Activated B cell treated with CpG ODN at 0.5 μM for 24 hours (primary cell): ENCODE measurements around the gene CNMD. TPM values are rescaled to one million over a fixed set of nuclear protein-coding genes. Genes with fewer than 3 reads are reported as not detected.
A peak's percentile ranks its signal among the peaks of the same experiment; 100 is the strongest.

ENCODE experiments used
- ATAC-seq: fragments of 200-7000 bp; cut with Tn5 transposase; one replicate; pipeline ENCODE4 v1.10.0; 2021; ENCODE audit warnings: low read depth, mild to moderate bottlenecking, moderate library complexity
- CTCF ChIA-PET: fragments of 350-600 bp; sonication (Branson Sonifier 250); formaldehyde crosslinking; loops from one replicate; lab custom pipeline; 2021; ENCODE audit warnings: antibody characterized with exemption; lab: Charles Lee
- POLR2A ChIA-PET: fragments of 350-600 bp; sonication (Branson Sonifier 250); formaldehyde crosslinking; loops from one replicate; lab custom pipeline; 2021; ENCODE audit warnings: antibody characterized with exemption; lab: Charles Lee
- DNase-seq: peaks from one replicate; pipeline ENCODE4 v3.0.0; 2022
- H3K27ac Mint-ChIP-seq: one replicate; pipeline ENCODE4 v1.8.0; 2020; ENCODE audit warnings: mixed read lengths
- H3K27me3 Mint-ChIP-seq: one replicate; pipeline ENCODE4 v1.8.0; 2021; ENCODE audit warnings: mixed read lengths
- H3K36me3 Mint-ChIP-seq: one replicate; pipeline ENCODE4 v1.8.0; 2021; ENCODE audit warnings: low read depth, mixed read lengths
- H3K4me1 Mint-ChIP-seq: one replicate; pipeline ENCODE4 v1.8.0; 2021; ENCODE audit warnings: mixed read lengths
- H3K4me3 Mint-ChIP-seq: one replicate; pipeline ENCODE4 v1.8.0; 2020; ENCODE audit warnings: mild to moderate bottlenecking, mixed read lengths
- H3K9me3 Mint-ChIP-seq: one replicate; pipeline ENCODE4 v1.8.0; 2020; ENCODE audit warnings: mixed read lengths
- CTCF ChIP-seq: fragments of 200-600 bp; IDR thresholded peaks from one replicate; pipeline ENCODE4 v1.8.0; 2022; ENCODE audit warnings: antibody characterized with exemption, mild to moderate bottlenecking
- intact Hi-C: fragments of 100-400 bp; cut with micrococcal nuclease; formaldehyde crosslinking; loops from one replicate; pipeline ENCODE4 v1.15.1; 2024
- total RNA-seq: library from RNA; stranded (reverse); gene quantifications from 2 replicates; pipeline ENCODE4 v1.2.3, GENCODE V29; 2022

CNMD gene
- total RNA-seq = not detected in 2 replicates

DNA sequence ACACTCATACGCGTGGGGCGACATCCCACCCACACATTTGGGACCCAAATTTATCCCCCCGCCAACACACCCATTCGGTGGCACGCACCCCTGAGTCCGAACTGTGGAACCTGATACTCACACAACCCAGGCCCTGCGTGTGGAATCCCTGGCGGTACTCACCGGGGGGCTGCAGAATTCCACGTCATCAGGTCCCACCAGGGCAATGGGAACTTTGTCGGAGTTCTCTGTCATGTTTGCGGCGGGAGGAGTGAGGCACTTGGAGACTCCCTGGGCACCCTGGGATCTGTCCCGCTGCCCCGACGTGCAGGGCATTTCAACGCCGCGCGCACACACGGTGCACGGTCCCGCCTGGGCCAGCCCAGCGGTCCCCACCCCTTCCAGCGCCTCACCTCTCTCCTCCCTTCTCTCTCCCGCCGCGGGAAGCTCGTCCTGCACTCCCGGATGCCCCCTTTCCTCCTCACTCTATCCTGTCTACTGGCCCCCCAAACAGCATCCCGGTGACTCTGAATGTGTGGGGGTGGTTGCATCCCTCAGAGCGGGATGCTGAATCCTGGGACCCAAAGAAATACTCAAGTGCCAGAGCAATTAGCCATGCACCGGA, at the start of gene CNMD:
TSS of gene CNMD (minus strand) at position 353 of the 604 bp plus-strand sequence. CDS start at position 234, 119 bp downstream.
- ChIA-PET POLR2A (no interaction called here), CTCF (no interaction called here)
- intact Hi-C loops = no loop called here
- Mint-ChIP-seq H3K27ac (no peak within 1 kb of the TSS), H3K4me1 (peaks cover 6% of the 10 kb centered on the region), H3K27me3 (peaks cover 40% of the 10 kb centered on the region), H3K9me3 (peaks cover 5% of the 10 kb centered on the region), H3K36me3 (no peaks in the 10 kb centered on the region), H3K4me3 (peak within 1 kb of the TSS; percentile 44)
- no peak for TF ChIP-seq CTCF
- DNase-seq (no peak), ATAC-seq (no peak)

- TF ChIP-seq CTCF = no peak
- Mint-ChIP-seq H3K4me1 (no peaks in the 10 kb centered on the region), H3K36me3 (no peaks in the 10 kb centered on the region), H3K27ac (no peak overlapping the region), H3K27me3 (peaks cover 13% of the 10 kb centered on the region), H3K9me3 (no peaks in the 10 kb centered on the region), H3K4me3 (no peak overlapping the region)
- ATAC-seq (no peak), DNase-seq (no peak)
- POLR2A ChIA-PET = no interaction called here
- CTCF ChIA-PET = no interaction called here
- intact Hi-C loops = no loop called here
Observed at GRCh38 chr13:52788011-52788410, 48.4 kb upstream of the CNMD start.

- no peak overlapping the region for H3K27ac Mint-ChIP-seq
- POLR2A ChIA-PET = no interaction called here
- no peaks in the 10 kb centered on the region for H3K36me3 Mint-ChIP-seq
- H3K9me3 Mint-ChIP-seq = no peaks in the 10 kb centered on the region
- TF ChIP-seq CTCF = no peak
- CTCF ChIA-PET = no interaction called here
- intact Hi-C loops = no loop called here
- H3K27me3 Mint-ChIP-seq = peaks cover 13% of the 10 kb centered on the region
- no peaks in the 10 kb centered on the region for H3K4me1 Mint-ChIP-seq
- H3K4me3 Mint-ChIP-seq = no peak overlapping the region
- ATAC-seq = no peak
- DNase-seq = no peak
Observed at GRCh38 chr13:52787235-52787634, 47.6 kb upstream of the CNMD start.

GRCh38 chr13:52786766-52787165, 47.1 kb upstream of the CNMD start:
- ChIA-PET CTCF (no interaction called here), POLR2A (no interaction called here)
- DNase-seq = no peak
- Mint-ChIP-seq H3K4me3 (no peak overlapping the region), H3K27me3 (peaks cover 13% of the 10 kb centered on the region), H3K36me3 (no peaks in the 10 kb centered on the region), H3K27ac (no peak overlapping the region), H3K9me3 (no peaks in the 10 kb centered on the region), H3K4me1 (no peaks in the 10 kb centered on the region)
- no peak for ATAC-seq
- no peak for TF ChIP-seq CTCF
- intact Hi-C loops = no loop called here

GRCh38 chr13:52785739-52786138, 46.1 kb upstream of the CNMD start:
- H3K27ac Mint-ChIP-seq = no peak overlapping the region
- intact Hi-C loops = no loop called here
- H3K4me1 Mint-ChIP-seq = no peaks in the 10 kb centered on the region
- DNase-seq = no peak
- TF ChIP-seq CTCF = no peak
- H3K27me3 Mint-ChIP-seq = peaks cover 13% of the 10 kb centered on the region
- H3K36me3 Mint-ChIP-seq = no peaks in the 10 kb centered on the region
- no peak overlapping the region for H3K4me3 Mint-ChIP-seq
- CTCF ChIA-PET = no interaction called here
- POLR2A ChIA-PET = no interaction called here
- no peak for ATAC-seq
- H3K9me3 Mint-ChIP-seq = no peaks in the 10 kb centered on the region
